Natural killer cell (primary cell): Measurements from ENCODE around the gene GGN. TPM values are rescaled to one million over a fixed set of nuclear protein-coding genes. Genes with fewer than 3 reads are reported as not detected.

Source experiments
- ATAC-seq, 3 donors: fragments of 150-1000 bp in 2 of 3; fragments of 200-7000 bp in 1 of 3; cut with Tn5 transposase; 1 replicate in 1 of 3; 2 replicates in 2 of 3; pipeline ENCODE4 v1.10.0; 2021; ENCODE audit warnings: mild to moderate bottlenecking in 2 of 3, moderate library complexity in 2 of 3
- DNase-seq, 2 donors: peaks; one replicate each; pipeline versions ENCODE4 v3.0.0 to v3.0.0-alpha.2; 2013 to 2021; ENCODE audit warnings: mixed read lengths in 1 of 2
- H3K27ac ChIP-seq: one replicate; pipeline ENCODE4 v1.5.1; 2013; ENCODE audit warnings: mild to moderate bottlenecking, low read length
- H3K27me3 ChIP-seq: one replicate; pipeline ENCODE4 v1.6.1; 2013; ENCODE audit warnings: low read length; ENCODE audit not compliant: control insufficient read depth, insufficient read depth
- H3K36me3 ChIP-seq: one replicate; pipeline ENCODE4 v1.6.1; 2013; ENCODE audit warnings: low read length; ENCODE audit not compliant: control insufficient read depth, insufficient read depth
- H3K4me1 ChIP-seq: one replicate; pipeline ENCODE4 v1.6.1; 2013; ENCODE audit warnings: low read length; ENCODE audit not compliant: control insufficient read depth, insufficient read depth
- H3K4me3 ChIP-seq: one replicate; pipeline ENCODE4 v1.5.1; 2013; ENCODE audit warnings: low read length
- H3K9me3 ChIP-seq: one replicate; pipeline ENCODE4 v1.6.1; 2013; ENCODE audit warnings: low read length; ENCODE audit not compliant: control insufficient read depth, insufficient read depth
- H3K27ac Mint-ChIP-seq, 2 donors: one replicate each; pipeline ENCODE4 v1.8.0; 2022; ENCODE audit warnings: mild to moderate bottlenecking in 2 of 2, mixed read lengths in 2 of 2, moderate library complexity in 1 of 2
- H3K27me3 Mint-ChIP-seq, 2 donors: one replicate each; pipeline ENCODE4 v1.8.0; 2022; ENCODE audit warnings: low read depth in 2 of 2, mixed read lengths in 2 of 2
- H3K36me3 Mint-ChIP-seq: one replicate; pipeline ENCODE4 v1.8.0; 2022; ENCODE audit warnings: mixed read lengths
- H3K4me1 Mint-ChIP-seq, 2 donors: one replicate each; pipeline ENCODE4 v1.8.0; 2022; ENCODE audit warnings: mixed read lengths in 2 of 2
- H3K4me3 Mint-ChIP-seq: one replicate; pipeline ENCODE4 v1.8.0; 2022; ENCODE audit warnings: mild to moderate bottlenecking, moderate library complexity, mixed read lengths
- H3K9me3 Mint-ChIP-seq, 2 donors: one replicate each; pipeline ENCODE4 v1.8.0; 2022; ENCODE audit warnings: mixed read lengths in 2 of 2
- CTCF ChIP-seq: fragments of 200-600 bp; IDR thresholded peaks from one replicate; pipeline ENCODE4 v1.8.0; 2022; ENCODE audit warnings: antibody characterized with exemption
- WGBS: methylation state at CpG from one replicate; pipeline ENCODE4 v1.1.7; 2013; ENCODE audit warnings: missing lambda C conversion rate; ENCODE audit not compliant: insufficient coverage; 5-methylcytosine and 5-hydroxymethylcytosine counted together
- intact Hi-C: fragments of 100-400 bp; cut with micrococcal nuclease; formaldehyde crosslinking; loops from one replicate; pipeline ENCODE4 v1.14.2; 2022
- total RNA-seq, 4 donors: library from RNA; stranded (reverse); fragments of 120-200 nt in 1 of 4; gene quantifications; one replicate each; pipeline versions ENCODE4 v1.2.3 to v1.2.4, GENCODE V29; 2013 to 2022

Gene GGN
- total RNA-seq, 3 donors from 2014 or later (not counting 1 experiment from before 2014, with no cell fraction given): not detected

- H3K27ac ChIP-seq: no peak overlapping the region
- Mint-ChIP-seq H3K4me1 (peaks cover 16 to 21% of the 10 kb centered on the region in 2 donors), H3K9me3 (no peaks in the 10 kb centered on the region), H3K27me3 (peaks cover 0 to 8% of the 10 kb centered on the region in 2 donors), H3K36me3 (no peaks in the 10 kb centered on the region), H3K27ac (no peak overlapping the region), H3K4me3 (no peak overlapping the region)
- H3K4me1 ChIP-seq: peaks cover 18% of the 10 kb centered on the region
- no peaks in the 10 kb centered on the region for H3K9me3 ChIP-seq
- no peaks in the 10 kb centered on the region for H3K27me3 ChIP-seq
- H3K36me3 ChIP-seq: no peaks in the 10 kb centered on the region
- H3K4me3 ChIP-seq: no peak overlapping the region
- DNase-seq (no peak), ATAC-seq (no peak)
- WGBS: 91% methylated on average over 6 of the region's 6 CpGs
- intact Hi-C loops: no loop called here
- TF ChIP-seq CTCF: no peak
These were observed 16.8 kb downstream of the GGN start for GRCh38 chr19:38371081-38371480.

GRCh38 chr19:38370299-38370698, 17.5 kb downstream of the GGN start:
- Mint-ChIP-seq H3K27ac (no peak overlapping the region), H3K9me3 (no peaks in the 10 kb centered on the region), H3K4me1 (peaks cover 8 to 14% of the 10 kb centered on the region in 2 donors), H3K36me3 (no peaks in the 10 kb centered on the region), H3K4me3 (no peak overlapping the region), H3K27me3 (peaks cover 0 to 8% of the 10 kb centered on the region in 2 donors)
- TF ChIP-seq CTCF: no peak
- no peak for ATAC-seq
- 74% methylated on average over 12 of the region's 12 CpGs for WGBS
- Histone ChIP-seq H3K27ac (no peak overlapping the region), H3K27me3 (no peaks in the 10 kb centered on the region), H3K4me1 (peaks cover 10% of the 10 kb centered on the region), H3K4me3 (no peak overlapping the region), H3K36me3 (no peaks in the 10 kb centered on the region), H3K9me3 (no peaks in the 10 kb centered on the region)
- intact Hi-C loops: no loop called here
- no peak for DNase-seq

DNA sequence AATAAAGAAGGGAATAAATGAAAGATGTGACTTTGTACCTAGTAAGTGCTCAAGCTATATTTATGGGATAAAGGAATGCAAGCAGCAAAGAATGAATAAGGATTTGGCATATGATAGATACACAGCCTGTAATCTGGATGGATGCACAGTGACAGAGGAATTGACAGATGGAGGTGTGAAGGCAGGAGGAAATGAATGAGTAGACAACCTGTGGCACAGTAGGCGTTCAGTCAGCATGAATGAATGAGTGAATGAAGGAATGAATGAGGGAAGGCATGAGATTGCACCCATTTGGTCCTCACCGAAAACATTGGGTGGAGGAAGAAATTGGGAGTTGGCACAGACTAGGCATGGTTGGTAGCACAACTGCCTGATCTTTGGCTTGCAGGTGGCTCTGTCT, 18.2 kb downstream of the GGN start:
- H3K27me3 Mint-ChIP-seq: peaks cover 0 to 8% of the 10 kb centered on the region in 2 donors
- H3K9me3 Mint-ChIP-seq: no peaks in the 10 kb centered on the region
- no peaks in the 10 kb centered on the region for H3K36me3 Mint-ChIP-seq
- Histone ChIP-seq H3K9me3 (no peaks in the 10 kb centered on the region), H3K36me3 (no peaks in the 10 kb centered on the region), H3K4me1 (peaks cover 7% of the 10 kb centered on the region), H3K27ac (no peak overlapping the region), H3K4me3 (no peak overlapping the region), H3K27me3 (no peaks in the 10 kb centered on the region)
- H3K4me1 Mint-ChIP-seq: peaks cover 1 to 6% of the 10 kb centered on the region in 2 donors
- no peak overlapping the region for H3K27ac Mint-ChIP-seq
- TF ChIP-seq CTCF: no peak
- 80% methylated on average over 2 of the region's 2 CpGs for WGBS
- DNase-seq (no peak), ATAC-seq (no peak)
- no peak overlapping the region for H3K4me3 Mint-ChIP-seq
- intact Hi-C loops: no loop called here

DNA sequence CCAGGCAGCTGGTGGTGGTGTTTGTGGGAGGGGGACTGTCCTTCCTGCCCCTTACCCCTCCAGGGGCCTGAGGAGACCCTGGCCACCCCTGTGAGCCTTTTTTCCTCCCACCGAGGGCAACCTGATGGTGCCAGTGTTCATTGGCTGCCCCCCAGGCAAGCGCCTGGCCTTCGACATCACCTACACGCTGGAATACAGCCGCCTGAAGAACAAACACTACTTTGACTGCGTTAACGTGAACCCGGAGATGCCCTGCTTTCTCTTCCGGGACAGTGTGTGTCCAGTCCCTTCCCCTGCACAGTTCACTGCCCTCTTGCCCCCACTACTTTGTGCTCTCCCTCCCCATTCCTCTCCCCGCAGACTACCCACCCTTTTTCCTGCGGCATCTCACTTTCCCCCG, 20.8 kb downstream of the GGN start:
- H3K4me3 Mint-ChIP-seq: no peak overlapping the region
- H3K27ac Mint-ChIP-seq: no peak overlapping the region
- no peaks in the 10 kb centered on the region for H3K36me3 ChIP-seq

More for the DNA sequence above, 20.8 kb downstream of the GGN start:
- intact Hi-C loops: no loop called here
- no peak for TF ChIP-seq CTCF
- Mint-ChIP-seq H3K4me1 (peaks cover 0 to 4% of the 10 kb centered on the region in 2 donors), H3K9me3 (no peaks in the 10 kb centered on the region), H3K27me3 (peaks cover 0 to 8% of the 10 kb centered on the region in 2 donors), H3K36me3 (no peaks in the 10 kb centered on the region)
- no peaks in the 10 kb centered on the region for H3K27me3 ChIP-seq
- ATAC-seq (no peak), DNase-seq (no peak)
- no peak overlapping the region for H3K27ac ChIP-seq
- no peak overlapping the region for H3K4me3 ChIP-seq
- H3K4me1 ChIP-seq: peaks cover 13% of the 10 kb centered on the region
- H3K9me3 ChIP-seq: no peaks in the 10 kb centered on the region
- WGBS: 94% methylated on average over 12 of the region's 12 CpGs
